ENCODE data around the gene DVL1.
"Not testable (repeated sequence)": the region's sequence is repeated elsewhere in the genome, so short reads cannot be mapped to it uniquely, and the experiment has no call there.

The DVL1 gene

GRCh38 chr1:1349256-1350012 is at the start of gene DVL1:
TSS of gene DVL1 (minus strand) at chr1:1349418. CDS start at chr1:1349065, 353 bp downstream.
- DNase-seq = peak; percentile 68

GRCh38 chr1:1398677-1399186 is 49.5 kb upstream of the DVL1 start:
- no peak for DNase-seq

GRCh38 chr1:1397839-1398523 is 48.8 kb upstream of the DVL1 start:
- no peak for DNase-seq

- no peak for DNase-seq
These were observed 45.9 kb upstream of the DVL1 start for GRCh38 chr1:1395166-1395565.

- DNase-seq = no peak
These were observed 44.9 kb upstream of the DVL1 start for GRCh38 chr1:1394116-1394515.

- DNase-seq = no peak
These were observed 44.2 kb upstream of the DVL1 start for GRCh38 chr1:1393428-1393827.

- no peak for DNase-seq
These were observed 43.8 kb upstream of the DVL1 start for GRCh38 chr1:1393014-1393413.

- DNase-seq = no peak
These were observed 42.0 kb upstream of the DVL1 start for GRCh38 chr1:1391225-1391624.

- no peak for DNase-seq
These were observed 41.5 kb upstream of the DVL1 start for GRCh38 chr1:1390675-1391074.

- DNase-seq = no peak
These were observed 38.9 kb upstream of the DVL1 start for GRCh38 chr1:1388078-1388472.

GRCh38 chr1:1387098-1388077 is 38.2 kb upstream of the DVL1 start:
- no peak for DNase-seq

- DNase-seq = no peak
These were observed 36.7 kb upstream of the DVL1 start for GRCh38 chr1:1385931-1386330.

GRCh38 chr1:1385339-1385738 is 36.1 kb upstream of the DVL1 start:
- DNase-seq = not testable (repeated sequence)

- DNase-seq = no peak
These were observed 32.1 kb upstream of the DVL1 start for GRCh38 chr1:1381294-1381693.

GRCh38 chr1:1380860-1381259 is 31.6 kb upstream of the DVL1 start:
- DNase-seq = no peak

- no peak for DNase-seq
These were observed 28.5 kb upstream of the DVL1 start for GRCh38 chr1:1377540-1378205.

GRCh38 chr1:1376551-1377226 is 27.5 kb upstream of the DVL1 start:
- DNase-seq = no peak

- DNase-seq = peak; percentile 100
These were observed 25.9 kb upstream of the DVL1 start, which contains the start of gene AURKAIP1 for GRCh38 chr1:1374929-1375662. TSS of gene AURKAIP1 (minus strand) at chr1:1375207. CDS start at chr1:1374756, 451 bp downstream.

GRCh38 chr1:1374589-1374928 is 25.3 kb upstream of the DVL1 start:
- no peak for DNase-seq

- DNase-seq = no peak
These were observed 24.8 kb upstream of the DVL1 start for GRCh38 chr1:1373815-1374588.
